NCI-H128 (cell line): Measurements from ENCODE around the gene NRG3.

Source experiments
- DNase-seq: peaks from one replicate; lab custom pipeline; 2025; ENCODE audit not compliant: unreplicated experiment; lab: John Stamatoyannopoulos, UW

NRG3 gene

DNA sequence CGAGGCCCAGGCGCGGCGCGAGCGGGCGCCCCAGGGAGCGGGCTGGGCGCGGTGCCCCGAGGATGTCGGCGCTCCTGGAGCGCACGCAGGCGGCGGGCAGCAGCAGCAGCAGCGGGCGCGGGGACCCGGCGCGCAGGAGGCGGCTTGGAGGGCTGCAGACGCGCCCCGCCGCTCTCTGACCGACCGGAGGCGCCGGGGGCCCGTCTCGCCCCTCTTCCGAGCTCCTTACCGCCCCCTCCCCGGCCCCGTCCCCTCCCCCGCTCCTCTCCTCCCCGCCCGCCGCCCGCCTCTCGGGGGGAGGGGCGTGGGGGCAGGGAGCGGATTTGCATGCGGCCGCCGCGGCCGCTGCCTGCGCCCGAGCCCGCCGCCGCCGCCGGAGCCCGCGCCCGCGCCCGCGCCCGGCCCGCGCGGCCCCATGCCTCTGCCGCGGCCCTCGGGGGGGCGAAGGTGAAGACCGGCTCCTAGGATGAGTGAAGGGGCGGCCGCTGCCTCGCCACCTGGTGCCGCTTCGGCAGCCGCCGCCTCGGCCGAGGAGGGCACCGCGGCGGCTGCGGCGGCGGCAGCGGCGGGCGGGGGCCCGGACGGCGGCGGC, at the start of gene NRG3:
NRG3 (plus strand) TSS at position 320 of the 592 bp plus-strand sequence.
- no peak for DNase-seq

DNA sequence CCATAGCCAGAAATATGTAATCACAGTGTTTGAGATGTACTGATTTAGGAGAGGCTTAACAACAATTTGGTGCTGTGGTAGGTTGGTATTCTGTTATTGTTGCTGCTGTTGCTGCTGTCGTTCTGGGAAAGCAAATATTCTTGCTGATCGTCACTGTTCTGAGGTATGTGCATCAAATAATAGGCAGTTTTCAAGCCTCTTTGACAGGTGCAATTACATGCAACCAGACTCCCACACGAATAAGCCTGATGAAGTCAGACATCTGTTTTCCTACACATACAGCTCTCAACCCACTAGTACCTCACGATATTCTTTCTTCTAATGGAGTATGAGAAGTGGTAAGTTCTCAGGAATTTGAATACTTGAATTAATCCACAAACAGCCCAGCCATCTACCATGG, 46.7 kb upstream of the NRG3 start:
- no peak for DNase-seq

DNA sequence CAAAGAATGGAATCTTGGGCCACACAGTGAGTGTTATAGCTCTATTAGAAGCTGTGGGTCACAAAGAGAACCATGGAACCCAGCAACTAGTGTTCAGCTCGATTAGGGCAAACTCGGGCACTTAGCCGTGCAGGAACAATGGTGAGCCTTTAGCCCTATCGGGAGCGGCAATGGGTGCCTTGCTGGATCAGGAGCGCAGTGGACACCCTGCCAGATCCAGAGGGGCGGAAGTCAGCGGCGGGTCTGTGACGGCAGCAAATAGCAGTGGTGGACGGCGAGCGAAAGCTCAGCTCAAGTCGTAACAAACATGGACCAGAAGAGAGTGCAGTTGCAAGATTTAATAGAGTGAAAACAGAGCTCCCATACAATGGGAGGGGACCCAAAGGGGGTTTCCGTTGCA, 43.9 kb upstream of the NRG3 start:
- DNase-seq, result no peak

DNA sequence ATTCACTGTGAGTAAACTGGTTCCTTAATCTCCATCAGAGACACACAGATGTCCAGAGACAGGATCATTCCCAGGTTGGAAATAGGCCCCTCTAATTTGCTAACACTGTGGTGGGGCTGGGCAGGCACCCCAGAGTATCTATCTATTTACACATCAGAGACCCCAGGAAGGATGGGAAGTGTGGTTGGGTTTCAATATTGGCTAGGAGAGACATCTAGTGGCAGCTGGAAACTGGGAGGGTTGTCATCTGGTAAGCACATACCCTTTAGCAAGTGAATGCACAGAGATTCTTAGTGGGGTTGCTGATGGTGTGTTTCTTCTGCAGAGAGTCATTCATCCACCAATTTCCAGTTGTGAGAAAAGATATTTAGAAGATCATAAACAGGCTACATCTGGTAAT, 36.0 kb upstream of the NRG3 start:
- no peak for DNase-seq

DNA sequence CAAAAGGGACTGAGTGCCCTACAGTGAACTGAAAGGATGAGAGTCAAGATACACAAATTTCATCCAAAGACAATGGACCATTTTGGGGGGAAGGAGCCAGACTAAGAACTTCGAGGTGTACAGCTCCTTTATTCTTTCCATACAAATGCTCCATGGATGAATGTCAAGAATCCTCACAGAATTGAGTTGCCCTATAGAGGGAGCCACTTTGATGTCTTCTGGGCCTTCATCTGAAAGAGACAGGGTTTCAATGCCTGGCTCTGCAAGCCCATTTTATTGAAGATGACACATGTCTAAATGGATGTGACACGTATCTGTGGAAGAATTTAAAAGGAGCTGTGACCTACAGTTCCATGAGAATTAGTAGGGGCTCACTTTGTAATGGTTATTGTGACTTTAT, 32.0 kb upstream of the NRG3 start:
- no peak for DNase-seq

DNA sequence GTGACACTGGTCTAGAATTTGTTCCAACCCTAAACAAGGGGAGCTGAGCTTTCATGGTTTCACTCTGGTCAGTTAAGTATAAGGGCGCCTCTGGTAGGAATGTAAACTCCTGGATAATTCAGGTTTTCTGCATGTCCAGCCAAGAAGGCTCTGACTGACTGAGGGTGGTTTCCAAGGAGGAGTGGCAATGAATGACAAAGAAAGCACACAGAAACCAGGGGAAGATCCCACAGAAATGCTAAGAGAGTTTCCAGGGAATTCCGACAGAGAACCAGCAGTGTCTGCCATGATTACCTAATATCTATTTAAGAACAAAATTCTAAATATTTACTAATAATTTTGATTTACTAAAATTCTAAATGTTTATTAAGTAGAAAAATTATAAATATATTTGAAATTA, 27.3 kb upstream of the NRG3 start:
- no peak for DNase-seq

DNA sequence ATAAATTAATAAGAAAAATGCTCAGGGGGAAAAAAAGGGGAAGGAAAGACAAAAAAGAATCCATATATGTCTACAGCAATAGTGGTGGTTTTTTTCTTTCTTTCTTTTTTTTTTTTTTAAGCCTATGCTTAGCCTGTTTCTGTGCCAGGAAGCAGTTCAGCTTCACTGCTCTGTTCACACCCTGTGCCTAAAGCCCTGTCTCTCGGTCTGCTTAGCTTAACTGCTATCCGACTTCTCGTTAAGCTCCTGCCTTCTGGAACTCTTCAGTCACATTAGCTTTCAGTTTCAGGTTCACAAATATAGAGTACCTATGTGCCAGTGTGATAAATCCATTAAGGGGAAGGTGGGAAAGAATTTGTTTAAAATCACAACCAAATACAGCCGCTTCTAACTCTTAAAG, 26.5 kb upstream of the NRG3 start:
- no peak for DNase-seq

DNA sequence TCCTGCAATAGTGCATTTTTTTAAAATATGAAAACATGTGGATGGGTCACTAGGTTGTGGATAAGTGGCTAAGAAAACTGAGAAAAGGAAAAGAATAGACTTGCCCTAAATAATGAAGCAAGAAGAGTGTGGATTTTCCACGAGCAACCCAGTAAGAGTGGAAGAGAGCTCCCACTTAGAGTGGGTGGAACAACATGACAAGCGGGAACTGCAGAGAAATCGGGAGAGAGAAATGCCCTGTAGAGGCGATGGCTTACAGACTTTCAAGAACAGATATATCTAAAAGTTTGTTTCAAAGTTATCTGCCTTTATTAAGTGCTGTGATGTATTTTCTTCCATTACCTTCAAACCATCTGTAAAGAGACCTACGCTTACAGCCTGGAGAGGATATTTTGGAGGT, 26.1 kb upstream of the NRG3 start:
- no peak for DNase-seq

DNA sequence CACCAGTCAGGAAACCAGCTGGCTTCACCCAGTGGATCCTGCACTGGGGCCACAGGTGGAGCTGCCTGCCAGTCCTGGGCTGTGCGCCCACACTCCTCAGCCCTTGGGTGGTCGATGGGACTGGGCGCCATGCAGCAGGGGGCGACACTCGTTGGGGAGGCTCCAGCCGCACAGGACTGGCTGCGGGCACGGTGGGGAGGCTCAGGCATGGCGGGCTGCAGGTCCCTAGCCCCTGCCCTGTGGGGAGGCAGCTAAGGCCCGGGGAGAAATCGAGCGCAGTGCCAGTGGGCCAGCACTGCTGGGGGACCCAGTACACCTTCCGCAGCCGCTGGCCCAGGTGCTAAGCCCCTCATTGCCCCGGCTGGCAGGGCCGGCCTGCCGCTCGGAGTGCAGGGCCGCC, 12.4 kb upstream of the NRG3 start:
- no peak for DNase-seq

DNA sequence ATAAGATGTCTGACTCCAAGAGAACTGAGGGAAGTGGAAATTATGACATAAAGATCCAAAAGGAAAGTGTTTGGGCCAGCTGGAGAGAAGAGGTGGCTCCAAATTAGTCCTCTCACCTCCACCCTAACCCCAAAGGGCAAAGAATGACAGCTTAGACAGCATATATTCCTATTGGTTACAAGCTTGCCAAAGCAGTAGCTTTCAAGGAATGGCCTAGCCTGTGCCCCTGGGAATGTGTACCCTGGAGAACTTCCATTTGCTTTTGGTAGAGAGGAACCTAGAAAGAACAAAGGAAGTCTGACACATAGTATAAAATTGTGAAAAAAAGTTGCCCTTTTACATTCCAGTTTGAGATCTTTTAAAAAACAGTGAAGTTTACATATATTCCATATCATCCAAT, 11.2 kb upstream of the NRG3 start:
- DNase-seq, result no peak

DNA sequence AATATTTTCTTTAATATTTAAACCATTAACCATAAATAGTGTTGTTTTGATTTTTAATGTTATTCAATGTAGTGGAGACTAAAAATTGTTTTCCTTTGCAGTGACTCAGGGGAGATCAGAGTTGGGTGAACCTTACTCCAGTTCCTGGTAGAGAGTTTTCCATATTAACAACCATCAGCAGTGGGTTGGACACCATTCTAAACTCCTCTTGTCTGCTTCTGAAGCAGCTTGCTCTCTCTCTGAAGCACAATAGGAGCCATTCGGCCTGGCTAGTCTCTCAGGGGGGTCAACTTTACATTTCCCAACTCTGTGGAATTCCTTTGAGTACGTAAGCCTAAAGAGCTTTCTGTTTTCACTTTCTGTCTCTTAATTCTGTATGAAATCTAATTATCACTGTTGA, 9.4 kb upstream of the NRG3 start:
- DNase-seq, result no peak

DNA sequence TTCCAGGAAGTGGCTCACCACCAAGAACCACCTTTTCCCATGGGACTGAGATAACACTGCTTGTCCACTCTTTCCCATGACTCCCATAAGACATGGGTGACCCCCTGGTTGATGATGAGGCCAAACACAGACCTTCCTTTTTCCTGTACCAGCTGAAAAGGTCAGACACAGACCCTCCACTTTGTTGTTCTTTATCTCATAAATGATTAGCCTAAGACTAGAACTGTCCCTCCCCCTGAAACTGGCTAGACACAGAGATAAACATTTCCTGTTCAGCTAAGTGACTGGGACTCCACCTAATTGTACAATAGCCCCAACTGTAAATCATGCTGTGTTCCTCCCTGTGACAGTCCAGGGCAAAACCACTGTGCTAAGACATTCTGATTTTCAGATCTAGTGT, 8.2 kb upstream of the NRG3 start:
- no peak for DNase-seq

DNA sequence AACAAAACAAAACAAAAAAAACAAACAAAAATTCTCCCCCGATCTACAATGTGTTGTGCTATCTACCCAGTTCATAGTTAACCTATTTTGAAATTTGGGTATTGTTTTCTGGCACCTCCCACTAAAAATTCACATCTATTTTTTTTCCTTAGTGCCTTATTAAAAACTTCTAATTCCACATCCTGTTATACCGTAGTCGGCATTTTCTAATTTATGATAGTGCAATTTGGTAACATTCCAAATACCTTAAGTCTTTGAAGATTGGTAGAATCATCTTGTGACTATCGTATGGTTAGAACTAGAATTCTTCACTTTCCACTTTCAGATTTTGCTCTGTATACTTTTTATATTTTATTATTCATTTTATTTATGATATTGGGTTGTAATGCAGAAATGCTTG, 4.5 kb upstream of the NRG3 start:
- DNase-seq, result no peak

DNA sequence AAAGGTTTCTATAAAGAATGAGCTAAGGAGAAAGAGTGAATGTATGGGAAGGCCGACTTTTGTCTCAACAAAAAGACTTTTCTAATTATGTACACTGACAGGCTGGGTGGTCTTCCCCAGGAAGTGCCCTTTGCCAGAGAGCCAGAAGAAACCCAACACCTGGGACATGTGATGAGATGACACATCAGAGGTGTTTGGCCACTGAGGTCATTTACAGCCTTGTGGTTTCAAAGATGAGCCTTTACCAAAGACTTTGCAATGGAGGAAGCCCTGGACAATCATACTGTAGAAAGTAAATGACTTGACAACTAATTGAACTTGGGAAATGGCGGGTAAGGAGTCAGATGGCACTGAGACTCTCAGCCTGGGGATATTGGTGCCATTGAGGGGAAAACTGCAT, 3.4 kb upstream of the NRG3 start:
- DNase-seq, result no peak

DNA sequence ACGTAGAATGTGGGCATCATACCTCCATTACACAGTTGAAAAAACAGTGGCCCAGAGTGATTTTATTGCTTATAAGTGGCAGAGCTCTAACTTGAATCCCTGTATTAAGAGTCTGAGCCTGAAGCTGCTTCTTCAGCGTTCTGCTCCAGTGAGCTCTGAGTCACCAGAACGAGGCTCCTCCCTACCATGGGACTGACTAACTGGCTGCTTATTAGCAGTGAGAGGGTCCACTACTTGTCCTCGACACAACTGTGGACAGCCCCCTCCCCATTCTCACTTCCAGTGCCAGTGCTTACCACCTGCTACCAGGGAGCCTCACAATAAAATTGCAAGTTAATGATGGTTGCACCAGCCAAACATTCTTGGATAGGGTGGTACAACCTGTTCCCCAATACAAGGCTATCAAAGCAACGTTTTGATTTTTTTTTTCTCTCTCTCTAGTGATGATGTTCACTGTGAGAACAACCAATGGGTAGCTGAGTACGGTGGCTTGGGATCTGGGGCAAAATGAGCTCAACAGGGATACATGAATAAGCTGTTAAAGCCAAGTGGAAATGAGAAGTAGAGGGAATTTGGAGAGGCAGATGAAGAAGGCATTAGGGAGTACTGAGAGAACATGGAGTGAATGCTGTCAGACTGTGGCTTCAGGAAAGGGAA, 2.7 kb upstream of the NRG3 start:
- no peak for DNase-seq

DNA sequence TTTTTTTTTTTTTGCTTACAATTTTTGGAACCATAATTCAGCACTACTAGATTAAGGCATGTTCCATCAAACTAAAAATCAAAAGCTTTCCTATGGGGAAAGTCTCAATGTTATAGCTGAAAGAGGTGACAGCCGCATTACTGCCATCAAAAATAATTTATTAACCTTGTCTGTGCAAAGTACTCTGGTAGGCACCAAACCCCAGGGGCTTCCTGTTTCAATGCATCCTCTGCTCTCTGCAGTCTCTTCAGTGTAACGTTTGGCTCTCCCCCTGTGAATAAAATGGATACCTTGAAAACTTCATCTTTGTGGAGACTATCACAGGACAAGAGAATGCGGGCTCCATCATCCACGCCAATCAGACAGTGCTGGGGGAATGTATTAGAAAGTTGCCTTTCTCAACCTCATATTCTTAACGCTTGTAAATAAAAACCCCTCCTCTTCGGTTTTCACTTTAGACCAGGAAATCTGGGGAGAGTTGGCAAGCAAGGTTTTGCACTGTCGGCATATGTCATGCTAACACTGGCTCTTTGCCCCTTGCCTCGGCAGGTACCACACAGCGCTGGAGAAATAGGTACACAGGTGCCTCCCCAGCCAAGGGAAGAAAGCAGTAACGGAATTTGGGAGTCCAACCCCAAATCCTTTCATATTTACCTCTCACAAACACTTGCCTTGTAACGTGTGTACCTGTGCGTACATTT, 1.6 kb upstream of the NRG3 start:
- DNase-seq, result no peak

DNA sequence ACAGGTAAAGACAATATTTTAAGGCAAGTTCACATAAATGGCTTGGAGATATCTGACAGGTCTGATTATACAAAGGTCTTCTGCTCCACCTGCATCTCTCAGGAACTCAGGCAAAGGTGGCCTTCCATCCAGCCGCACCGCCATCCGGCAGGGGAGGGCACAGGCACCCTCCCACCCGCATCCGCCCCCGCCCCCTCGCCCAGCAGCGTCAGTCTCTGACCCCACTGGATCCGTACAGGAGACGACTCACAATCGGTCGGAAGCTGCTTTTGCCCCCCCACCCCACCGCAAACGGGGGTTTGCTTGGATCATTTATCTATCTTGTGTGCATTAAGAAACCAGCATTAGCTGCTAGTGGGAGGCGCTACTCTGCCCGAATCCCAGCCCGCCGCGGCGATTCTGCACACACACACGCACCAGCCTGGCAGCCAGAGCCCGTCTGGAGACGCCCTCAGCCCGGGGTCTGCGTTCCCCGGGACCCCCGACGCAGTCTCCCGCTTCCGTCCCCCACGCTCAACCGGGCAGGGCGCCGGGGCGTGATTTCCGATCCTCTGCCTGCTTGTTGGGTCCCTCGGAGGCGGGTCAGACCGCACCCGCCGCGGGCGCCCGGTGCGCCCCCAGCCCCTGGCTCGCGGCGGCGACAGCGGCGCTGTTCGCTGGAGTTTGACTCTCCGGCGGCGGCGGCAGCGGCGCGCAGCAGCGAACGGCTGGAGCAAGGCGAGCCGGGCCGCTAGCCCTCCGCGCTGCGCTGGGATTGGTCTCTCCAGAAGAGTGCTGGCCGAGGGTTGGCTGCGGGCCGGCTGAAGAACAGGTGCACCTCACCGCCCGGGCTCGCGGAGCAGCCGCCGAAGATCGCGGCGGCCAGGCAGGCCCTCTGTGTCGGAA, 820 bp upstream of the NRG3 start:
- DNase-seq, result no peak

DNA sequence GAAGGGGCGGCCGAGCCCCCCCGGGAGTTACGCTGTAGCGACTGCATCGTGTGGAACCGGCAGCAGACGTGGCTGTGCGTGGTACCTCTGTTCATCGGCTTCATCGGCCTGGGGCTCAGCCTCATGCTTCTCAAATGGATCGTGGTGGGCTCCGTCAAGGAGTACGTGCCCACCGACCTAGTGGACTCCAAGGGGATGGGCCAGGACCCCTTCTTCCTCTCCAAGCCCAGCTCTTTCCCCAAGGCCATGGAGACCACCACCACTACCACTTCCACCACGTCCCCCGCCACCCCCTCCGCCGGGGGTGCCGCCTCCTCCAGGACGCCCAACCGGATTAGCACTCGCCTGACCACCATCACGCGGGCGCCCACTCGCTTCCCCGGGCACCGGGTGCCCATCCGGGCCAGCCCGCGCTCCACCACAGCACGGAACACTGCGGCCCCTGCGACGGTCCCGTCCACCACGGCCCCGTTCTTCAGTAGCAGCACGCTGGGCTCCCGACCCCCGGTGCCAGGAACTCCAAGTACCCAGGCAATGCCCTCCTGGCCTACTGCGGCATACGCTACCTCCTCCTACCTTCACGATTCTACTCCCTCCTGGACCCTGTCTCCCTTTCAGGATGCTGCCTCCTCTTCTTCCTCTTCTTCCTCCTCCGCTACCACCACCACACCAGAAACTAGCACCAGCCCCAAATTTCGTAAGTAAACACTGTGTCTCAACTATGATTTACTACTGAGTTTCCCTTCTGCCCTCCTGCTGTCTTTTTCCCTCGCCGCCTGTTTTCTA, 666 bp downstream of the NRG3 start:
- no peak for DNase-seq

DNA sequence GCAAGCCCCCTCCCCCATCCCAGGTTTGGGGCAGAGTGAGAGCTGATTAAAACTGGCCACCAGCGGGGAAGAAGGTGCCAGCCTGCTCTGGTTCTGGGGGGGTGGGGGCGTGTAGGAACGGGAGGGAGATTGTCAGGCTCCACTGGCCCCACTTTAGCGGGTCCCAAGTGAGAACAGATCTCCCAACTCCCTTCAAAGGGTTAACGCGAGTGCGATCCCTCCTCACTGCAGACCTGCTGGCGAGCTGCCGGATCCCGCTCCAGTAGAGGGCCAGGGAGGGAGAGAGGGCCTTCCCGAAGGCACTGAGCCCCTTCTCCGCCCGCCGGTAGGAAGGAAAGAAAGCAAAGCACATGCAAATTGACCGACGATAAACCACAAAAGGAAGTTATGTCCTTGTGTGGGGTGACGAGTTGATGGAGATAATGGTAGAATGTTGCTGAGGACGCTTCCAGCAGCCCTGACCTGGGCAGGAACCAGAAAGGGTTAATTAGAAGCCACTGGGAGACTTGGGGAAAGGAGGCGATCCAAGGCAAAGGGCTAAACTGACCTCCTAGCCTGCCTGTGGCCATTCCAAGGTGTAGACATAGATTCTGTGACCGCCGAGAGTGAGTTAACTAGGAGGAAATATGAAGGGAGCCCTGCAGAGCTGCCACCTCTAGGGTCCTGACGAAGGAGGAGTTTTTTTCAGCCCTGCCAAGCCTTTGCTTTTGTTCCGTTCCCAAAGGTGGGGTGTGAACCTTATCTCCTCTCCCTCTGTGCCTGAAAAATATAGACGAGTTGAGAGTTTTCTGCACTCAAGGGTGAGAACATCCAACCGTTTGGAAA, 1.5 kb downstream of the NRG3 start:
- no peak for DNase-seq

DNA sequence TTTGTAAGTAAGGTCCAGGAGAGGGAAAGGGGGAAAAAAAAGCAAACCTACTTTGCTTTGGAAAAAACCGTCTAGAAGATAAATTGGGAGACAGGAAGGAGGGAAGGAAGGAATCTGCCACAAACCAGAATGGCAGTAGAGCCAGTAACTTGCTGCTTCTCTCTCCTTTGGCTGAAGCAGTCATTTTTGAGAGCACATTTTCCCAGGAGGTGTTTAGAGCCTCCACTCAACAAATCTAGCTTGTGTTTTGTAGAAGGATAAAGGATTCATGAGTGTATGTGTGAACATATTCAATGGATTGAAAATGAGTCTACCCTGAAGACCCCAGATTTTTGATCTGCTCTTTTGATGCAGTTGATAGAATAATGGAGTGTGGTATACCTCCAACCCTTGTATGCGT, 2.6 kb downstream of the NRG3 start:
- DNase-seq, result no peak
